Activated CD8-positive, alpha-beta T cell treated with anti-CD3 and anti-CD28 coated beads, Interleukin-2, amount 10 ng/mL, durations not matched to agents 7 days and 5 days (primary cell): ENCODE data around the gene LRRC63. TPM values are rescaled to one million over a fixed set of nuclear protein-coding genes. Genes with fewer than 3 reads are reported as not detected.

Experiments used
- ATAC-seq: fragments of 150-1000 bp; cut with Tn5 transposase; one replicate; pipeline ENCODE4 v1.10.0; 2021; ENCODE audit warnings: moderate library complexity
- CTCF ChIA-PET: fragments of 350-600 bp; sonication (Branson Sonifier 250); formaldehyde crosslinking; loops from one replicate; lab custom pipeline; 2021; ENCODE audit warnings: antibody characterized with exemption; lab: Charles Lee
- POLR2A ChIA-PET: fragments of 350-600 bp; sonication (Branson Sonifier 250); formaldehyde crosslinking; loops from one replicate; lab custom pipeline; 2021; ENCODE audit warnings: antibody characterized with exemption; lab: Charles Lee
- DNase-seq: peaks from one replicate; pipeline ENCODE4 v3.0.0-alpha.2; 2020
- H3K27ac Mint-ChIP-seq: one replicate; pipeline ENCODE4 v1.8.0; 2021; ENCODE audit warnings: mild to moderate bottlenecking, mixed read lengths
- H3K27me3 Mint-ChIP-seq: one replicate; pipeline ENCODE4 v1.8.0; 2021; ENCODE audit warnings: low read depth, mixed read lengths
- H3K36me3 Mint-ChIP-seq: one replicate; pipeline ENCODE4 v1.8.0; 2021; ENCODE audit warnings: low read depth, mixed read lengths
- H3K4me1 Mint-ChIP-seq: one replicate; pipeline ENCODE4 v1.8.0; 2021; ENCODE audit warnings: low read depth, mixed read lengths
- H3K4me3 Mint-ChIP-seq: one replicate; pipeline ENCODE4 v1.8.0; 2021; ENCODE audit warnings: mild to moderate bottlenecking, mixed read lengths
- H3K9me3 Mint-ChIP-seq: one replicate; pipeline ENCODE4 v1.8.0; 2022; ENCODE audit warnings: mixed read lengths; ENCODE audit not compliant: insufficient read depth
- total RNA-seq, 2 experiments: library from RNA; stranded (reverse); gene quantifications; one replicate each; pipeline ENCODE4 v1.2.3, GENCODE V29; 2021

Gene LRRC63
- total RNA-seq, 2 experiments from 2014 or later, result 1.7 to 2.2 TPM

DNA sequence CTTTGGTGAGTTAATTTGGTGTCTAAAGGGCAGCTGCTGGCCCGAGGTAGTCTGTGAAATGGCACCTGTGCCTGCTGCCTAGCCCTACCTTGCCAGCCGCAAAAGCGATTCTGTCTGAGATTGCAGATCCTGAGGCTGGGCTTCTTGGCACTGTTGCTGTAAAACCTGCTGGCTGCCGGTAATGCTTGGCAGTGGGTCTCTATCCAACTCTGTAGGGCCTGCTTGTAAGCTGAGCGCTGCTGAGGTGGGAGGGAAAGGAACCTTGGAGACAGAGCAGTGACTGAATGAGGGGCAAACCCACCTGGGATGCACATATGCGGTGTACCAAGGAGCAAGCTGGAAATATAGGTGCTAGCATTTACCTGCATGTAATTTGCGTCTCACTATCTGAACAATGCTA lies 41.5 kb upstream of the LRRC63 start:
- DNase-seq (no peak), ATAC-seq (no peak)
- POLR2A ChIA-PET, result interaction anchor here (0.8 to 10.4 kb wide), 4 partner anchors 9 to 15 kb away, joined by 3 to 172 read pairs (median 5); partner anchors contain the start of gene LCP1
- H3K27ac Mint-ChIP-seq, result peak overlapping the region; percentile 91
- H3K9me3 Mint-ChIP-seq, result no peaks in the 10 kb centered on the region
- CTCF ChIA-PET, result interaction anchor here (0.8 to 10.9 kb wide), 15 partner anchors 7 to 159 kb away, joined by 3 to 161 read pairs (median 5); partner anchors contain the start of gene LCP1
- peaks cover 89% of the 10 kb centered on the region for H3K36me3 Mint-ChIP-seq
- no peaks in the 10 kb centered on the region for H3K27me3 Mint-ChIP-seq
- peak overlapping the region; percentile 74 for H3K4me3 Mint-ChIP-seq
- peaks cover 97% of the 10 kb centered on the region for H3K4me1 Mint-ChIP-seq

DNA sequence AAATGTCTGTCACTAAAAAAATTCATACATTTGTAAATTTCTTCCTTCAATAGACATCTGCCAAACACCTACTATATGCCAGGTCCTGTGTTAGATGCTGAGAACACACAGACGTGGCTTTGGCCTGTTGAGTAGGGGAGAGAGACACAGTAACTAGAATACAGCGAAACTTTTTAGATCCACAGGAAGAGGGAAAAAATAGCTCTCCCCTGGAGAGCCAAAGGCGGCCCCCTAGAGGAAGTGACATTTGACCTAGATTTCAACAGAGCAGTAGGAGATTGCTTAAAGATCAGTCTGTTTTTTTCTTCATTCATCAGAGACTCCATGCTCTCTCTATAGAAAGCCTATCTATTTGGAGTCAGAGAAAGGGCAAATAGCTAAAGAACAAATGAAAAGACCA lies 41.0 kb upstream of the LRRC63 start:
- Mint-ChIP-seq H3K4me1 (peaks cover 97% of the 10 kb centered on the region), H3K4me3 (peak overlapping the region; percentile 74), H3K36me3 (peaks cover 89% of the 10 kb centered on the region)

DNA sequence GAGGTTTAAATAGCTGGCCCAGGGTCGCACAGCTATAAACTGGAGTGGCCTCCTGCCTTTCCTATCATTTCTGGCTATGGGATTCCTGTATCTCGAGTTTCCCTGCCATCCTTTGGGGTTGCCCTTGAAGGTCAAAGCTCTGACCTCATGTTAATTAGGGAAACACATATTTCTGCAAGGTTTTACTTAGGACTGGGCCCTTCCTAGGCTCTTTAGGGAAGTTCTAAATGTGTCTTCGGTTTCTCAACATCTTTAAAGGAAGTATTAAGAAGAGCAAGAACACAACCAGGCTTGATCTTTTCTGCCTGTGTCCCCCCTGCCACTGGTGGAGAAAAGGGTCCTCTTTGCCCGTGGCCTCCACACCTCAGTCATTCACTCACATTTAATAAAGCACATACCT lies 40.5 kb upstream of the LRRC63 start:
- DNase-seq, result no peak
- H3K9me3 Mint-ChIP-seq, result no peaks in the 10 kb centered on the region
- peaks cover 96% of the 10 kb centered on the region for H3K4me1 Mint-ChIP-seq
- H3K36me3 Mint-ChIP-seq, result peaks cover 88% of the 10 kb centered on the region
- H3K4me3 Mint-ChIP-seq, result peak overlapping the region; percentile 74
- no peaks in the 10 kb centered on the region for H3K27me3 Mint-ChIP-seq
- H3K27ac Mint-ChIP-seq, result peak overlapping the region; percentile 91
- CTCF ChIA-PET, result interaction anchor here (0.6 to 10.9 kb wide), 13 partner anchors 8 to 158 kb away, joined by 3 to 161 read pairs (median 5); partner anchors contain the start of gene LCP1
- ATAC-seq, result no peak
- POLR2A ChIA-PET, result interaction anchor here (1.3 to 10.4 kb wide), 4 partner anchors 10 to 40 kb away, joined by 3 to 172 read pairs (median 9); partner anchors contain the start of gene LCP1

More for the DNA sequence above, 41.0 kb upstream of the LRRC63 start:
- DNase-seq, result peak; percentile 52
- H3K27me3 Mint-ChIP-seq, result no peaks in the 10 kb centered on the region
- ChIA-PET CTCF (interaction anchor here (0.6 to 10.9 kb wide), 14 partner anchors 9 to 158 kb away, joined by 3 to 161 read pairs (median 5); partner anchors contain the start of gene LCP1), POLR2A (interaction anchor here (1.3 to 10.4 kb wide), 4 partner anchors 10 to 40 kb away, joined by 3 to 172 read pairs (median 9); partner anchors contain the start of gene LCP1)
- H3K9me3 Mint-ChIP-seq, result no peaks in the 10 kb centered on the region
- peak overlapping the region; percentile 91 for H3K27ac Mint-ChIP-seq
- ATAC-seq, result peak; percentile 24

DNA sequence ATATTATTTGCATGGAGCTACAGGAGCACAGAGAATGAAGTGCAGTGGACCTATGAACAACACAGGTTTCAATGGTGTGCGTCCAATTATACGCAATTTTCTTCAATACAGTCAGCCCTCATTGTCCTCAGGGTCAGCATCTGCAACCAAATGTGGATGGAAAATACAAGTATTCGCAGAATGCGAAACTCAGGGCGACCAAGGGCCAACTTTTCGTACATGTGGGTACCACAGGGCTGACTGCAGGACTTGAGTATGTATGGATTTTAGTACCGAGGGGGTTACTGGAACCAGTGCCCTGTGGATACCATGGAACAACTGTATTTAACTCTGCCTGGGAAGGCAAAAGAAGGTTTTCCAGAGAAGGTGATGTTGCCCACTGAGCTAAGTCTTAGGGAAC lies 40.0 kb upstream of the LRRC63 start:
- POLR2A ChIA-PET, result interaction anchor here (1.2 to 10.4 kb wide), 8 partner anchors 9 to 120 kb away, joined by 3 to 172 read pairs (median 4); partner anchors contain the start of gene LCP1
- peak overlapping the region; percentile 91 for H3K27ac Mint-ChIP-seq
- H3K36me3 Mint-ChIP-seq, result peaks cover 89% of the 10 kb centered on the region
- peak overlapping the region; percentile 74 for H3K4me3 Mint-ChIP-seq
- H3K9me3 Mint-ChIP-seq, result no peaks in the 10 kb centered on the region
- CTCF ChIA-PET, result interaction anchor here (0.8 to 10.9 kb wide), 10 partner anchors 11 to 157 kb away, joined by 3 to 161 read pairs (median 7); partner anchors contain the start of gene LCP1
- no peaks in the 10 kb centered on the region for H3K27me3 Mint-ChIP-seq
- H3K4me1 Mint-ChIP-seq, result peaks cover 96% of the 10 kb centered on the region
- no peak for DNase-seq
- no peak for ATAC-seq

DNA sequence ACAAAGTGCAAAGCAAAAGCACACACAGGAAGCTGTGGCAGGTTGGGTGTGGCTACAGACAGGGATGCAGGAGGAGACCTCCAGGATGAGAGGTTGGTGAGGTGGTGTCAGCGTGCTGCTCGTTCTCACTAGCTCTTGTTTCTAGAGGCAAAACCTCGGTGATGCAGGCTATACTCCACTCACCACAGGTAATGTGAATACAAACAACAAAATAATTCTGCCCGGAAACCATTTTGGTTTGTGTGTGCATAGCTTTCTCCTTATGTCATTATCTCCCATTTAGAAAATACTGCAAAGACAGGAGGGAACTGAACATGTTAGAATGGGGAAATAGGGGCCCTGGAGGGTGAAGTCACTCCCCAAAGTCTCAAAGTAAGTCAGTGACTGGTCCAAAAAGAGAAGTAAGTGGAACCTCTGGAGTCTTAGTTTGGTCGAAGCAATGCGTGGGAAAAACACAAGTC lies 39.2 kb upstream of the LRRC63 start:
- CTCF ChIA-PET, result interaction anchor here (0.8 to 10.9 kb wide), 10 partner anchors 10 to 149 kb away, joined by 3 to 161 read pairs (median 7); partner anchors contain the start of gene LCP1
- Mint-ChIP-seq H3K27me3 (no peaks in the 10 kb centered on the region), H3K4me3 (peak overlapping the region; percentile 74), H3K9me3 (no peaks in the 10 kb centered on the region), H3K27ac (peak overlapping the region; percentile 91), H3K36me3 (peaks cover 89% of the 10 kb centered on the region), H3K4me1 (peaks cover 92% of the 10 kb centered on the region)
- peak; percentile 70 for ATAC-seq
- POLR2A ChIA-PET, result interaction anchor here (0.6 to 10.4 kb wide), 12 partner anchors 9 to 141 kb away, joined by 3 to 172 read pairs (median 4); partner anchors contain the start of gene LCP1
- DNase-seq, result peak; percentile 89

DNA sequence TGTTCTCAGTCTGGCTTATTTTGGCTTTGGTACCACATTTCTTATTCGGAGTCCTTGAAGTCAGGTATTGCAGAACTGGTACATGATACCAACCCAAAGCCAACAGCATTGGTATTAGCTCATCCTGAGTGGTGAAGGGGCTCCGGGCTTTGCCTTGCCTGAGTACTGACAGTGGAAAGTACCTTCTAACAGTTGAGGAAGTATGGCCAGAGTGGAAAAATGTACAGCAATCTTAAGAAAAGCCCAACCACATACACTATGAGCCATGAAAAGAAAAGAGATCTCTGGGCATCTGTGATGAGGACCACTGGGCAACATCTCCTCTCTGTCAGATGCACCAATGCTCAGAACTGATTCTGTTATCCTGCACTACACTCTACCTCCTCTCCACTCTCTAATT lies 38.1 kb upstream of the LRRC63 start:
- Mint-ChIP-seq H3K9me3 (no peaks in the 10 kb centered on the region), H3K36me3 (peaks cover 90% of the 10 kb centered on the region), H3K4me3 (peak overlapping the region; percentile 74), H3K27me3 (no peaks in the 10 kb centered on the region), H3K4me1 (peaks cover 85% of the 10 kb centered on the region), H3K27ac (peak overlapping the region; percentile 91)
- peak; percentile 16 for ATAC-seq
- ChIA-PET POLR2A (interaction anchor here (0.6 to 10.4 kb wide), 8 partner anchors 8 to 232 kb away, joined by 3 to 172 read pairs (median 4); partner anchors contain the start of gene LCP1), CTCF (interaction anchor here (0.7 to 10.9 kb wide), 8 partner anchors 9 to 148 kb away, joined by 3 to 161 read pairs (median 4); partner anchors contain the start of genes LCP1 and LRRC63)
- no peak for DNase-seq

DNA sequence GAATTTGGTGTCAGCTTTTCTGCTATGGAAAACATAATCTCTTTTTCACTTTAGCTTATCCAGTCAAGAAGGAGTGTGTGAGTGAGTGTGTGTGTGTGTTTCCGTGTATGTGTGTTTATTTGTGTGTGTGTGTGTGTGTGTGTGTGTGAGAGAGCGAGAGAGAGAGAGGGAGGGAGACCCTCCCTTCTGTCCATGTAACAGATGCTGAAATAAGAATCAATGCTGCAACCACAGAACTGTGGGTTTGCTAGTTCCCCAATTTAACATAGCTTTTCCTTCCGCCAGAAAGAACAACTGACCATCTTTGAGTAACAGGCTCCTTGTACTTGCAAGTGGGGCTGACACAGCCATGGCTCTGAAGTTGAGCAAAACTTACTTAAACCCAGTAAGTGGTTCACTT lies 35.0 kb upstream of the LRRC63 start:
- Mint-ChIP-seq H3K27me3 (no peaks in the 10 kb centered on the region), H3K4me1 (peaks cover 54% of the 10 kb centered on the region), H3K9me3 (no peaks in the 10 kb centered on the region), H3K4me3 (peak overlapping the region; percentile 90), H3K36me3 (peaks cover 85% of the 10 kb centered on the region), H3K27ac (peak overlapping the region; percentile 83)
- CTCF ChIA-PET, result interaction anchor here (0.6 to 10.9 kb wide), 8 partner anchors 8 to 119 kb away, joined by 3 to 161 read pairs (median 4); no protein-coding TSS in a partner anchor
- POLR2A ChIA-PET, result interaction anchor here (0.6 to 2.7 kb wide), 8 partner anchors 9 to 230 kb away, joined by 3 to 19 read pairs (median 4); partner anchors contain the start of gene LRRC63
- peak; percentile 56 for DNase-seq
- no peak for ATAC-seq

DNA sequence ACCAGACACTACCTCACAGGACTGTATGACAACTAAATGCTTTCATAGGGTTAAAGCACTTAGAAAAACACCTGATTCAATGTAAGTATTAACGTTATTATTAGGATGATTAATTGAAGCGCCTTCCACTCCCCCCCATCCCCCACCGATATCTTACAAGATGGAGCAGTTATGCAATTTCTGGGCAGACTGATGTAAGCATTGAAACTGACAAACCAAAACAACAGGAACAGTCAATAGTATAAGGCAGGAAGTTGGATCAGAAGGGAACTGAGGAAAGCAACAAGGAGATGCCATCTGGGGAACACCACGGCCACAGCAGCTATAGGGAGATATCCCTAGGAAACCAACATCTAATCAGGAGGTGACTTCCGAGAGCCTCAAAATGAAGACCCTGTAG lies 33.6 kb upstream of the LRRC63 start:
- POLR2A ChIA-PET, result interaction anchor here (2.7 kb wide), 1 partner anchor 11 kb away, joined by 19 read pairs; no protein-coding TSS in a partner anchor
- Mint-ChIP-seq H3K4me3 (peak overlapping the region; percentile 90), H3K9me3 (no peaks in the 10 kb centered on the region), H3K4me1 (peaks cover 51% of the 10 kb centered on the region), H3K36me3 (peaks cover 74% of the 10 kb centered on the region), H3K27me3 (no peaks in the 10 kb centered on the region), H3K27ac (peak overlapping the region; percentile 83)
- DNase-seq, result no peak
- no peak for ATAC-seq
- CTCF ChIA-PET, result interaction anchor here (2.7 to 3.7 kb wide), 2 partner anchors 10 to 17 kb away, joined by 21 to 37 read pairs; no protein-coding TSS in a partner anchor

DNA sequence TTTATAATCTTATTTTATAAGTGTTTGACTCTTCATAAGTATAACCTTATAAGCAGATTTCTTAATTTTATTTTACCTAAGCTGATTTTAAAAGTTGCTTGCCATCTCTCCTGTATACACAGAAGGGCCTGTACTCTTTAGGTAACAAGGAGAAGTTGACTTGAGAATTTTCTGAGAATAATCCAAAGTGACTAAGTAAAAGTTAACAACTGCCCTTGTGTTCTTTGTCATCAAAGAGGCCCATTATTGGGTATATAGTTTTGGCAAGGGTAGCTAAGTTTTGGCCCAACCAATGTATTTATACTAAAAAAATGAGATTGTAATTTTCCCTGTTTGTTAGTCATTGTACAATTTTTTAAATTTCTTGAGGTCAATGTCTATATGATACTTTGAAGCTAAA lies 32.9 kb upstream of the LRRC63 start:
- Mint-ChIP-seq H3K27me3 (no peaks in the 10 kb centered on the region), H3K4me3 (peak overlapping the region; percentile 90), H3K36me3 (peaks cover 67% of the 10 kb centered on the region), H3K4me1 (peaks cover 51% of the 10 kb centered on the region), H3K27ac (peak overlapping the region; percentile 98), H3K9me3 (no peaks in the 10 kb centered on the region)
- CTCF ChIA-PET, result interaction anchor here (1.2 to 3.7 kb wide), 6 partner anchors 9 to 143 kb away, joined by 5 to 37 read pairs (median 8); no protein-coding TSS in a partner anchor
- DNase-seq (no peak), ATAC-seq (no peak)
- POLR2A ChIA-PET, result interaction anchor here (0.7 to 5.5 kb wide), 7 partner anchors 9 to 117 kb away, joined by 3 to 172 read pairs (median 5); no protein-coding TSS in a partner anchor

DNA sequence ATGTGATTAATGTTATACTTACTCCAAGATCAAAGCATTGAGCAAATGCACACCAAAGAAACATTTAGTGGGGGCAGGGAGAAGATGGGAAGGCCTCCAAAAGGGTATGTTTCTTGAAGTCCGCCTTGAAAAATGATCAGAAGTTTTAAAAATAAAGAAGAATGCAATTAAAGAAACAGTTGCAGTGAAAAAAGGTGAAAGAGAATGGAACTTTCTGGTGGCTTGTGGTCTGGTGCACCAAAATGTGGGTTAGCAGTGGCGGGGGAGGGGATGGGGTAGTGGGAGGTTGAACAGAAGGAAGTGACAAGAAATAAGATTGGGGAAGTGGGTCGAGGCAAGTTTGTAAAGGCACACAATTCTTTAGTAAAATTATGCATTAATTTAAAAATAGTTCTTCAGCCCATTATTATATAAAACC lies 32.2 kb upstream of the LRRC63 start:
- peak; percentile 92 for DNase-seq
- Mint-ChIP-seq H3K4me3 (peak overlapping the region; percentile 90), H3K27me3 (no peaks in the 10 kb centered on the region), H3K36me3 (peaks cover 62% of the 10 kb centered on the region), H3K4me1 (peaks cover 52% of the 10 kb centered on the region), H3K9me3 (no peaks in the 10 kb centered on the region), H3K27ac (peak overlapping the region; percentile 98)
- ChIA-PET CTCF (interaction anchor here (1.2 to 3.7 kb wide), 6 partner anchors 10 to 142 kb away, joined by 5 to 37 read pairs (median 8); no protein-coding TSS in a partner anchor), POLR2A (interaction anchor here (0.9 to 5.5 kb wide), 6 partner anchors 10 to 116 kb away, joined by 3 to 172 read pairs (median 6); no protein-coding TSS in a partner anchor)
- no peak for ATAC-seq
